SK-N-SH treated with all-trans-retinoic acid at 6 μM for 48 hours (cell line): Measurements from ENCODE around the gene ADGRA3.

Experiments used
- ATAC-seq: fragments of 200-7000 bp; cut with Tn5 transposase; 3 replicates; pipeline ENCODE4 v1.9.1; 2020; ENCODE audit warnings: mild to moderate bottlenecking, moderate library complexity
- ARNTL ChIP-seq: fragments of 450-650 bp; formaldehyde crosslinking; IDR thresholded peaks from 2 replicates; pipeline ENCODE4 v1.5.0; 2020; ENCODE audit warnings: low read depth, mild to moderate bottlenecking, moderate library complexity, borderline replicate concordance
- BACH2 ChIP-seq: fragments of 250-450 bp; sonication (Bioruptor Pico); IDR thresholded peaks from 2 replicates; pipeline ENCODE4 v1.9.0; 2021; ENCODE audit warnings: mild to moderate bottlenecking, borderline replicate concordance
- CREB5 ChIP-seq: fragments of 250-450 bp; sonication (Bioruptor Pico); IDR thresholded peaks from 2 replicates; pipeline ENCODE4 v1.5.1; 2020; ENCODE audit warnings: low read depth, mild to moderate bottlenecking, moderate library complexity
- CSDC2 ChIP-seq: fragments of 250-450 bp; sonication (Bioruptor Pico); IDR thresholded peaks from 2 replicates; pipeline ENCODE4 v1.5.0; 2020; ENCODE audit warnings: mild to moderate bottlenecking, moderate library complexity
- CSRNP3 ChIP-seq: fragments of 250-450 bp; sonication (Bioruptor Pico); IDR thresholded peaks from 2 replicates; pipeline ENCODE4 v1.5.1; 2021; ENCODE audit warnings: mild to moderate bottlenecking, moderate library complexity
- ESRRG ChIP-seq: fragments of 250-450 bp; sonication (Bioruptor Pico); IDR thresholded peaks from 2 replicates; pipeline ENCODE4 v1.6.1; 2021; ENCODE audit warnings: mild to moderate bottlenecking
- GLIS3 ChIP-seq: fragments of 250-450 bp; sonication (Bioruptor Pico); IDR thresholded peaks from 2 replicates; pipeline ENCODE4 v1.5.0; 2020; ENCODE audit warnings: mild to moderate bottlenecking, moderate library complexity
- OSR1 ChIP-seq: fragments of 250-450 bp; sonication (Bioruptor Pico); IDR thresholded peaks from 2 replicates; pipeline ENCODE4 v1.8.0; 2022; ENCODE audit warnings: moderate library complexity, mild to moderate bottlenecking, inconsistent platforms
- PPARA ChIP-seq: fragments of 250-450 bp; sonication (Bioruptor Pico); IDR thresholded peaks from 2 replicates; pipeline ENCODE4 v1.5.0; 2020; ENCODE audit warnings: mild to moderate bottlenecking, borderline replicate concordance
- RARB ChIP-seq: fragments of 250-450 bp; sonication (Bioruptor Pico); IDR thresholded peaks from 2 replicates; pipeline ENCODE4 v1.8.0; 2021; ENCODE audit warnings: mild to moderate bottlenecking, moderate library complexity
- SNAI2 ChIP-seq: fragments of 250-450 bp; sonication (Bioruptor Pico); IDR thresholded peaks from 2 replicates; pipeline ENCODE4 v1.5.0; 2020; ENCODE audit warnings: mild to moderate bottlenecking, moderate library complexity
- TCF4 ChIP-seq: fragments of 250-450 bp; sonication (Bioruptor Pico); IDR thresholded peaks from 2 replicates; pipeline ENCODE4 v1.8.0; 2021; ENCODE audit warnings: mild to moderate bottlenecking, moderate library complexity, borderline replicate concordance
- TOX ChIP-seq: fragments of 250-450 bp; sonication (Bioruptor Pico); IDR thresholded peaks from 2 replicates; pipeline ENCODE4 v1.8.0; 2021; ENCODE audit warnings: mild to moderate bottlenecking, moderate library complexity, borderline replicate concordance
- ZC3H10 ChIP-seq: fragments of 250-450 bp; sonication (Bioruptor Pico); IDR thresholded peaks from 2 replicates; pipeline ENCODE4 v1.5.1; 2021; ENCODE audit warnings: mild to moderate bottlenecking, moderate library complexity
- ZFP30 ChIP-seq: fragments of 450-650 bp; formaldehyde crosslinking; IDR thresholded peaks from 2 replicates; pipeline ENCODE4 v1.5.0; 2022; ENCODE audit warnings: mild to moderate bottlenecking, moderate library complexity
- ZNF565 ChIP-seq: fragments of 450-650 bp; formaldehyde crosslinking; conservative IDR thresholded peaks from 2 replicates; pipeline ENCODE4 v1.5.0; 2020; ENCODE audit warnings: low read depth, mild to moderate bottlenecking, moderate library complexity
- TF ChIP-seq, protein P1 (sequence below): fragments of 250-450 bp; sonication (Bioruptor Pico); IDR thresholded peaks from 2 replicates; pipeline ENCODE4 v1.5.0; 2020; ENCODE audit warnings: mild to moderate bottlenecking, moderate library complexity

ADGRA3 gene

DNA sequence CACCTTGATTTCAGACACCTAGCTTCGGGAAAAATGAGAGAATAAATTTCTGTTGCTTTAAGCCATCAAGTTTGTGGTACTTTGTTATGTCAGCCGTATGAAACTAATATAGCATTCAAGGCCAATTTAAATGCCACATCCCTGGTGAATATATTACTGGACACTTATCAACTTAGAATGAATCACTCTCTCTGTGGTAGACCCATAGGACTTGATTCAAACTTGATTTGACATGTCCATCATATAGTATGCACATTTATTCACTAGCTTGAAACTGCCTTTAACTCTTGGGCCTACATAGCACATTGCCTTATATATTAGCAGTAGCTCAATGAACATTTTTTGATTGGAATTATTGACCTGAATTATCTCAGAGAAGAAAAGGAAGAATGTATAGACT, 172.3 kb downstream of the ADGRA3 start (continued):
- TF ChIP-seq BACH2 (CRISPR knock-in tag), result no peak
- TF ChIP-seq CSDC2 (CRISPR knock-in tag), result no peak
- TF ChIP-seq, all 23 proteins: peak for 0

- no peak for TF ChIP-seq CSRNP3 (CRISPR knock-in tag)
- TF ChIP-seq TOX (CRISPR knock-in tag), result no peak
- no peak for TF ChIP-seq ZNF565 (CRISPR knock-in tag)
- TF ChIP-seq ZFP30 (CRISPR knock-in tag), result no peak
- TF ChIP-seq SNAI2 (CRISPR knock-in tag), result no peak
- no peak for TF ChIP-seq CREB5 (CRISPR knock-in tag)
- no peak for TF ChIP-seq PPARA (CRISPR knock-in tag)
- TF ChIP-seq ZC3H10, result no peak
- TF ChIP-seq ARNTL (CRISPR knock-in tag), result no peak
- TF ChIP-seq OSR1 (CRISPR knock-in tag), result no peak
- no peak for TF ChIP-seq BACH2 (CRISPR knock-in tag)
- no peak for TF ChIP-seq TCF4 (CRISPR knock-in tag)
- no peak for TF ChIP-seq GLIS3 (CRISPR knock-in tag)
- no peak for TF ChIP-seq ESRRG (CRISPR knock-in tag)
- no peak for ATAC-seq
Measured at GRCh38 chr4:22339491-22339890, 176.4 kb downstream of the ADGRA3 start.

GRCh38 chr4:22338796-22339195, 177.1 kb downstream of the ADGRA3 start:
- no peak for ATAC-seq
- TF ChIP-seq RARB, result no peak
- TF ChIP-seq ESRRG (CRISPR knock-in tag), result no peak
- TF ChIP-seq SNAI2 (CRISPR knock-in tag), result no peak
- no peak for TF ChIP-seq PPARA (CRISPR knock-in tag)
- TF ChIP-seq, protein P1, sequence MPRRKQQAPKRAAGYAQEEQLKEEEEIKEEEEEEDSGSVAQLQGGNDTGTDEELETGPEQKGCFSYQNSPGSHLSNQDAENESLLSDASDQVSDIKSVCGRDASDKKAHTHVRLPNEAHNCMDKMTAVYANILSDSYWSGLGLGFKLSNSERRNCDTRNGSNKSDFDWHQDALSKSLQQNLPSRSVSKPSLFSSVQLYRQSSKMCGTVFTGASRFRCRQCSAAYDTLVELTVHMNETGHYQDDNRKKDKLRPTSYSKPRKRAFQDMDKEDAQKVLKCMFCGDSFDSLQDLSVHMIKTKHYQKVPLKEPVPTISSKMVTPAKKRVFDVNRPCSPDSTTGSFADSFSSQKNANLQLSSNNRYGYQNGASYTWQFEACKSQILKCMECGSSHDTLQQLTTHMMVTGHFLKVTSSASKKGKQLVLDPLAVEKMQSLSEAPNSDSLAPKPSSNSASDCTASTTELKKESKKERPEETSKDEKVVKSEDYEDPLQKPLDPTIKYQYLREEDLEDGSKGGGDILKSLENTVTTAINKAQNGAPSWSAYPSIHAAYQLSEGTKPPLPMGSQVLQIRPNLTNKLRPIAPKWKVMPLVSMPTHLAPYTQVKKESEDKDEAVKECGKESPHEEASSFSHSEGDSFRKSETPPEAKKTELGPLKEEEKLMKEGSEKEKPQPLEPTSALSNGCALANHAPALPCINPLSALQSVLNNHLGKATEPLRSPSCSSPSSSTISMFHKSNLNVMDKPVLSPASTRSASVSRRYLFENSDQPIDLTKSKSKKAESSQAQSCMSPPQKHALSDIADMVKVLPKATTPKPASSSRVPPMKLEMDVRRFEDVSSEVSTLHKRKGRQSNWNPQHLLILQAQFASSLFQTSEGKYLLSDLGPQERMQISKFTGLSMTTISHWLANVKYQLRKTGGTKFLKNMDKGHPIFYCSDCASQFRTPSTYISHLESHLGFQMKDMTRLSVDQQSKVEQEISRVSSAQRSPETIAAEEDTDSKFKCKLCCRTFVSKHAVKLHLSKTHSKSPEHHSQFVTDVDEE (CRISPR knock-in tag), result no peak
- no peak for TF ChIP-seq ZFP30 (CRISPR knock-in tag)
- no peak for TF ChIP-seq ARNTL (CRISPR knock-in tag)
- TF ChIP-seq ZNF565 (CRISPR knock-in tag), result no peak
- TF ChIP-seq OSR1 (CRISPR knock-in tag), result no peak
- TF ChIP-seq TCF4 (CRISPR knock-in tag), result no peak
